Fibroblast of skin of left biceps (primary cell): ENCODE measurements around the gene PAM.

Experiments
- DNase-seq, 2 experiments: peaks; one replicate each; pipeline ENCODE4 v3.0.0-alpha.2; 2013; ENCODE audit warnings: low read depth in 2 of 2

PAM gene

GRCh38 chr5:102933721-102934459, 178.8 kb downstream of the PAM start:
- no peak for DNase-seq

DNA sequence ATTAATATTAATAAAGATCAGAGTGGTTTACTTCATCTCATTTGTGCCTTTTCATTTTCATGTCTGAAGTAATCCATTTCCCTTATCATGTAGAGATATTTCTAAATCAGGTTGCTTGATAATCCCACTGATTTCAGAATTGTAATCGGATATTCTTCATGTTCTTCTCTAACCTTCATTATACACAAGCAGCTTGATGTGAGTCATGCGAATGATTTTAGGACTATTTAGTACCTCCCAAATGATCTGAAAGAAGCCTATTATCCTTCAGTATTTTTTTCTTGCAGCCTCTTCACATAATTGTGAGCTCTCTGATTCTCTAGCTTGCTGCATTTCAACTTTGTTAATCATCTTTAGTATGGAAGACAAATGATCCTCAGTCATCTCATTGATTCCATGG, 182.8 kb downstream of the PAM start:
- DNase-seq = no peak

GRCh38 chr5:102941111-102941510, 186.0 kb downstream of the PAM start:
- no peak for DNase-seq

DNA sequence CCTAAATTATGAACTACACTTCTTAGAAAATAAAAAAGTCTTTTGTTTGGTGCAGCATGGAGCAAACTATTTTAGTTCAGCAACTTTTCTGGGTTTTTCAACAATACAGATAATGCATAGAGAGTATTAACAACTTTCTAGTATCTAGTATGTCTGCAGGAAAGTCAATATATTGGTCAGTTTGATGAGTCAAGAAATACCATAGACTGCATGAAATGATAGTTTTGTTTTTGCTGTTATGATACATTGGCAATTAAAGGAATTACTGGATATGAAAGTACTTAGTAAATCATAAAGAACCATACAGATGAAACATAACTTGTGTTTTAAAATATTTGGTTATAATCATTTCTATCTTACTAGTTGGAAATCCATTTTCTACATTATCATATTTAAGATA, 191.3 kb downstream of the PAM start:
- no peak for DNase-seq

- no peak for DNase-seq
These were observed 191.9 kb downstream of the PAM start for GRCh38 chr5:102946971-102947370.

GRCh38 chr5:102955488-102955887, 200.4 kb downstream of the PAM start:
- no peak for DNase-seq

DNA sequence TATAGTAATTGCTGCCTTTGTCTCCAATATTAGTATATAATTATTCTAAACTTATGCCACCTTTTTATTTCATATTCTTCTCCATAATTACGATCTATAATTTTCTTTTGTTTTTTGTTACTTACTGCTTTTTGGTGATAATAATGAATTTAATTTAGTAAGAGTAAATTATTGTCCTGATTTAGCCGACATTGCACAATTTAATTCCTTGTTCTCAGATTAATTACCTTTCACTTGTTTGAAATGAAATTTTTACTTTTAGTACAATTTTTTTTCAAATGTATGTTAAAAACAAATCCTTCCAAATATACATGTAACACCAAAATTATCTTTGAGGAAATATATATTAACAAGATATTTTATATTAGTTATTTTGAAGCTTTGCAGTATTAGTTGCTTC, 201.5 kb downstream of the PAM start:
- no peak for DNase-seq

GRCh38 chr5:102957141-102957540, 202.0 kb downstream of the PAM start:
- no peak for DNase-seq

DNA sequence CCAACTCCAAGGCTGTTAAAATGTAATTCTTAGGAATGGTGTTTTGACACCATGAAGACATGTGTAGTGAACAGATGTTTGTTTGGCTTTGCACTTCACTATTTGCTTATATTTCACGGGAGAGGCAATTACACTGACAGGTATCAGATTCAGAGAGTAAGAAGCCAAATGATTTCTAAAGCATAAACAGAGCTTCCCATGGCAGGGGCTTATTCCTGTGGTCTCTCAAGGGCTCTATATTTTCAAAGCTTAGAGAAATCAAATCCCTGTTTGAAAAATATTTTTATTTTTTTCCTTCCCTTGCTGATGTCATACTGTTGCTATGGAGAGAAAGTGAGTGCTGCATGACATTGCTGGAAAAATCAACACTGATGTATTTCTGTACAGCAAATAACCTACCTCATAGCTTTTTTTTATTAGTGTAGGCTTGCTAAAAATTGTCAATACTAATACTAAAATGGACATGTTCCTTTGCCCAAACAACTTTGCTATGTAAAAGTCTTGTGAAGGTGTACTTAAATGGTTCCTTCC, 203.4 kb downstream of the PAM start:
- no peak for DNase-seq

DNA sequence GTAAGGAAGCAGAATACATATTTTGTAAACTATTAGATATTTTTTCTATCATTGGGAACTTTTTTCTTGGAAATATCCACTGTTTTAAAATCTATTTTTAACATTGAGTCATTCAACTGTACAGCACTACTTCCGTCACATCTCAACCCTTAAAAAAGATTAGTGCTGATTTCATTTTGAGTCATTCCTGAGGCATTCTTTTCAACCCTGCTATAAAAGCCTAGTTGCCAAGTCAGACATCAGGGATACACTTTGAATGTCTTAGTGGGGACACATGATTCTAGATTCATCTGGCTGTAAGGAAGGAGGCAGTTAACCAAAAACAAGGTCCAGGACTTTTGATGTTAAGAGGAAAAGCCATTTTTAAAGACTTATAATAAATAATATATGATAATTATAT, 203.9 kb downstream of the PAM start:
- DNase-seq = peak; percentile 72 to 75

DNA sequence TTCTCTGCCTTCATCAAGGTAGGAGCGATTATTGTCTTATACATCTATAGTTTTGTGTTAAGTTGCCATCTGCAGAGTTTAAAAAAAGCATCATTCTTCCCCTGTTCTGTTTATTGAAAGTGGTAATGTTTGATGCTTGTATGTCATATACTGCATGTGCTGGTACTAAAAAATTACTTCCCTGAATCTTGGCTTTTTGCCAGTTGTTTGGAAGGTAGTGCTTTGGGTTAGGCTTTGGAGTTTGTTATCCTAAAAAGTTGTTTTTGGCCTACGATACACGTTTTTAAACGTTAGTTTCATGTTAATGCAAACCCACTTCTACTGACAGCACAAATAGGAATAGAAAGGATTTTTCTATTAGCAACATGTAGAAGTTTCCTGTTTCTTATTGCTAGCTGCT, 206.6 kb downstream of the PAM start:
- DNase-seq = no peak

DNA sequence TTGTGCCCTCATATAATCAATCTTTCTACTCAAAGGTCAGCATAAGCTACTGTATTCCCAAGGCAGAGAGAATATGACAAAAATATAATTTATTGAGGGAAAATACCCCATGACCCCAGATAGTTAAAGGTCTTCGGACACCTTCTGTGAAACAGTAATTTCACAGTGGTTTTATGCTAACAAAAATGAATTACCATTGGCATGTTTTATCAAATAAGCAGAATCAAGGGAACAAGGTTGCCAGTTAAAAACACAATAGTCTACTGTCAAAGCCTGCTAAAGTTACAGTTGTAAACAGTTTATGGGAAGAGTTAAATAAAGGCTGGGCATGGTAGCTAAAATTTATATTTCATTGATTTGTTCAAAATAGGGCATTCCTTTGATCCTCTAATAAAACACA, 210.5 kb downstream of the PAM start:
- DNase-seq = no peak

GRCh38 chr5:102969641-102970040, 214.5 kb downstream of the PAM start:
- no peak for DNase-seq

GRCh38 chr5:102971676-102972293, 216.7 kb downstream of the PAM start:
- peak; percentile 9 to 15 for DNase-seq

DNA sequence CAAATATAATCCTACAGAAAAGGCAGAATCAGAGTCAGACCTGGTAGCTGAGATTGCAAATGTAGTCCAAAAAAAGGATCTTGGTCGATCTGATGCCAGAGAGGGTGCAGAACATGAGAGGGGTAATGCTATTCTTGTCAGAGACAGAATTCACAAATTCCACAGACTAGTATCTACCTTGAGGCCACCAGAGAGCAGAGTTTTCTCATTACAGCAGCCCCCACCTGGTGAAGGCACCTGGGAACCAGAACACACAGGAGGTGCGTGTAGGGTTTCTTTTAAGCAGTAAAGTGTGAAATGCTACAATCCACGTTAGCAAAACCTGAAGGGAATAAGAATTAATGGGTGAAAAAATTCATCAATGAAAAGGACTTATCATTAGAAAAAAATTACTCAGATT, 219.1 kb downstream of the PAM start:
- no peak for DNase-seq

DNA sequence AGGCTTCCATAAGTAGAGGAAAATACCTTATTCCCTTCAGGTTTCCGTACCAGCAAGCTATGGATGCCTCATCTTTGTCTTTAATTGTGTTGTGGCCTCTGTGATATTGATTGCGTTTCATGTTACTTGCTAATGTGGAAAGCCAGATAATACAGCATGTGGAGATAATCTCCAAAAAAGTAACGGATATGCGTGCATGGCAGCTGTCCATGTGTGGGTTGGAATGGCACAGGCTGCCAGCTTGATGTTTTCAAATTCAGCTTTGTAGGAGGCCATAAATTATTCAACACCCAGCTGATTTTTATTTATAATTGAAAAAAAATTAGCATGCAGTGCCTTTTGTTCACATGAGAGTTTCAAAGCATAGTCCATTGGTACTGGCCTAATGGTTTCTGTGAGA, 219.9 kb downstream of the PAM start:
- DNase-seq = no peak

DNA sequence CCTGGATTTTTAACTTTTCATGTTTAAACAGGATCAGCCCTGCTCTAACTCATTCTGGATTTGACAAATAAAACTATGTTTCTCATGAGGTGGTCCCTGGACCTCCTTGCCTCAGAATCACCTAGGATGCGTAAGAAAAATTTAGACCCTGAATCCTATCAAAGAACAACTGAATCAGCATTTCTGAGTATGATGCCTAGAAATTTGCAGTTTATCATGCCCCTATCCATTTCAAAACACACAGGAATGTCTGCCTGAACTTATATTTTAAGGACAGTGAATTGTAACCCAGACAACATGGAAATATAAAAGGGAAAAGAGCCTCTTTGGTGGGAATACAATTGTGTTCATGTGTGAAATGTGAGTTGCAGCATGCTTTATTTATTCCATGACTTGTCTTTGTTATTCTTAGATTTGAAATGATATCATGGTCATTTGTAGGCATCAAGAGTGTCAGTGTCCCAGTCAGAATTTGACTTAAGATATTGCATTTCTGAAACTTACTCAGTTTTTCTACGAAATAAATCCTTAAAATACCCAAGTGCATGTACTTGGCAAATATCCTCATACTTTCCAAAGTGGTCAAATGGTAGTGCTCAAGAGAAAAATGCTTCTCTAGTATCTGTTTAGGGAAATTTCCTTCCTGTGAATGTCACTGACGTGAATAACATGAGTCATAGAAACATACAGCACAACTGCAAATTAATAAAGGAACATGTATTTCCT, 220.5 kb downstream of the PAM start:
- DNase-seq = peak; percentile 15 to 18

- DNase-seq = no peak
These were observed 227.0 kb downstream of the PAM start for GRCh38 chr5:102981957-102982635.

DNA sequence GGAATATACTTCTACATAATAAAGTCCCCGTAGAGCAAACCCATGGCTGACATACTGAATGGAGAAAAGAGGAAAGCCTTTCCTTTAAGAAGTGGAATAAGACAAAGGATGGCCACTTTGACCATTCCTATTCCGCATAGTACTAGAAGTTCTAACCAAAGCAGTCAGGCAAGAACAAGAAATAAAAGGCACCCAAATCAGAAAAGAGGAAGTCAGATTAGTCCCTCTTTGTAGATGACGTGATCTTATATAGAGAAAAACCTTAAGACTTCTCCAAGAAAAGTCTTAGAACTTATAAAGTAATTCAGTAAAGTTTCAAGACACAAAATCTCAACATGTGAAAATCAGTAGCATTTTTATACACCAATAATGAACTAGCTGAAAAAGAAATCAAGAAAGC, 231.0 kb downstream of the PAM start:
- DNase-seq = no peak

- no peak for DNase-seq
These were observed 233.4 kb downstream of the PAM start for GRCh38 chr5:102988459-102988858.

DNA sequence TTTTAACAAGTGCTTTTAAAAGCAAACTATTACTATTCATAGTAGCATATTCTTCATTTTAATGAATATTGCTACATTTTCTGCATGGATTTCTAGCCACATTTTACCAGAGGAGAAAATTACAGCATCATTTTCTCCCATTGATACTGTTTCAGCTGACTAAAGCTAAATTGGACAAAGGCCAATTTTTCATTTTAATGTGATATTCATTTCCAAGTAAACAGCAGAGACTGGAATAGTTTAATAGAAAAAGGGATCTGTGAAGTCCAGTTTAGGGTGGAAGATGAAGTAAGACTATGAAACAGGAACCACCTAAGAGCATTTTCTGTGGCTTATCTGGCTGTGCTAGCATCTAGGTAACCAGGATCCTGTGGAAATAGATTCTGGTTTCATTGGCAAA, 236.7 kb downstream of the PAM start:
- DNase-seq = no peak

DNA sequence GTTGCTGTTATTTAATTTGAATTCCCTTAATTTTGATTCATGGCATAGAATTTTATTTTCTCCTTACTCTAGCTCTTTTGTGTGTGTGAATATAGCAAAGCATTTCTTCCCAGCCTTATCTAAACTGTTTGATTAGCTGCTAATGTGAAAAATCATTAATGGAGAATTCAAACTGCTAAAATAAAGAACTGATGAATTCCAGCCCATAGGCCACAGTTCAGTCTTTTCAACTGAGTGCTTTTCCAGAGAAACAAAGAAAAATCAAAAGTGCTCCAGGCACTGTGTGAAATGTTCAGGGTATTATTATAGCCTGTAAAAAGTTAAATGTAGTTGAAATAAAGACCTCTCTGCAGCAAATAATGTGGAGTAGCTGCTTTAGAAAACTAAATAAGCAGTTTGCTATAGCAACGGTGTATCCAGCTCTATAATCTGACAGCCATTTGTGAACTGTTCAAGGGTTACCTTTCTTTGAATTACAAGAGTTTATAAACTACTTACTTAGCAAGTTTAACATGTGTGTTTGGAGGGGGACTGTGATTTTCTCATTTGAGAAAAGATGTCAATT, 241.0 kb downstream of the PAM start:
- no peak for DNase-seq
